KOPT-K1 (cell line): ENCODE data around the gene NACC1.

Experiments
- H3K27ac ChIP-seq: fragments of 200-600 bp; sonication (generic); 2 replicates; pipeline ENCODE4 v1.5.1; 2016; ENCODE audit warnings: antibody characterized with exemption, mild to moderate bottlenecking, low read depth, low read length; ENCODE audit not compliant: poor library complexity, severe bottlenecking
- H3K36me3 ChIP-seq: fragments of 200-600 bp; sonication (generic); 2 replicates; pipeline ENCODE4 v1.5.1; 2017; ENCODE audit warnings: antibody characterized with exemption, mild to moderate bottlenecking, low read length, moderate library complexity; ENCODE audit not compliant: insufficient read depth
- H3K9me3 ChIP-seq: fragments of 200-600 bp; sonication (generic); 2 replicates; pipeline ENCODE4 v1.5.1; 2017; ENCODE audit warnings: antibody characterized with exemption, low read length, mild to moderate bottlenecking; ENCODE audit not compliant: insufficient read depth, poor library complexity, severe bottlenecking

The NACC1 gene

DNA sequence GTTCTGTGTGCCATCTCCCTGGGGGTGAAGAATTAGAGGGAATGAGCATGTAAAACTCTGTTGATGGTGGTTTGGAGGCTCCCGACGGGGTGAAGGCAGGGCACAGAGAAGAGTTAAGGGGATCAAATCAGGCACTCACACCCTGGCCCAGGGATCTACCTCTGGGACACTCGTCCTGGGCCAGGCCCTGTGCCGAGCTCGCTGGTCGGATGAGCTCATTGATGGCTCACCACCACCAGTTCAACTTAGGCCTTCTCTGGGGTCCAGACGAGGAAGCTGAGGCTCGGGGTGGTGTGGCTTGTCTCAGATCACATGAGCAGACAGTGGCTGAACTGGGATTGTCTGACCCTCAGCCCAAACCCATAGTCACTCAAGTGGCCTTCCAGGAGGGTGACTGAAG is 1.6 kb downstream of the NACC1 start:
- no peaks in the 10 kb centered on the region for H3K9me3 ChIP-seq
- H3K36me3 ChIP-seq, result peaks cover 52% of the 10 kb centered on the region
- peak overlapping the region; percentile 91 for H3K27ac ChIP-seq

DNA sequence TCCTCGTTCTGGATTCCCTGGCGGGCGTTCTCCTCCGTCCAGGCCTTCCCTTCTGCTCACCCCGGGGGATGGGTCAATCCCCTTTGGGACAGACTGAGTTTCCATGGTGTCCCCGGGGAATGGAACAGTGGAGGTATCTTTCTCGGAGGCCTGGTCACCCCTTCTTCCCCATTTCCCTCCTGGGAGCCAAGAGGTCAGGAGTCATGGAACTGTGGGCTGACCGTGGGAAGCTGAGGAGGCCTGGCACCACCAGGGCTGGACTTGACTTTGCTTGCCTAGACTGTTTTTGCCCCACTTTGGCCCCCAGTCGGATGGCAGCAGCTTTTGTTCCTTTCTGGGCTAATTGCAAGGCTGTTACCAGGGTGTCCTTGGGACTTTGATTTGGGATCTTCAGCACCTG is 2.0 kb downstream of the NACC1 start:
- Histone ChIP-seq H3K9me3 (no peaks in the 10 kb centered on the region), H3K36me3 (peaks cover 52% of the 10 kb centered on the region), H3K27ac (no peak overlapping the region)

DNA sequence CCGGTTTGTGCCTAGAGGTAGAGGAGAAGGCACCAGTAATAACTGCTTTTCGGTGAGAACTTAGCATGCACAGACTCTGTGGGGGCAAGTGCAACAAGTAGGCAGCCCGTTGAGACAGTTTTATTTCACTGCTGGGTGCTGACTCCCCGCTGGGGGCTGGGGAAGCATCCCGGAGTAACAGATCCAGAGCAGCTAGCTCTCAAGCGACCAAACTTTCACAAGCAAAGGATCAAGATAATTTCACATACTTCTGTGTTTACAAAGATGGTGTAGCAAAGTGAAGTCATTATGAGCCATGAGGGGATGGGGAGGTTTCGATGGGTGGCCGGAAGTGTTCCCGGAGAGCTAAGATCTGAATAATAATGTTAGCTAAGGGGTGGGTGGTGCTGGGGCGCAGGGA is 2.8 kb downstream of the NACC1 start:
- Histone ChIP-seq H3K36me3 (peaks cover 52% of the 10 kb centered on the region), H3K27ac (no peak overlapping the region), H3K9me3 (no peaks in the 10 kb centered on the region)

DNA sequence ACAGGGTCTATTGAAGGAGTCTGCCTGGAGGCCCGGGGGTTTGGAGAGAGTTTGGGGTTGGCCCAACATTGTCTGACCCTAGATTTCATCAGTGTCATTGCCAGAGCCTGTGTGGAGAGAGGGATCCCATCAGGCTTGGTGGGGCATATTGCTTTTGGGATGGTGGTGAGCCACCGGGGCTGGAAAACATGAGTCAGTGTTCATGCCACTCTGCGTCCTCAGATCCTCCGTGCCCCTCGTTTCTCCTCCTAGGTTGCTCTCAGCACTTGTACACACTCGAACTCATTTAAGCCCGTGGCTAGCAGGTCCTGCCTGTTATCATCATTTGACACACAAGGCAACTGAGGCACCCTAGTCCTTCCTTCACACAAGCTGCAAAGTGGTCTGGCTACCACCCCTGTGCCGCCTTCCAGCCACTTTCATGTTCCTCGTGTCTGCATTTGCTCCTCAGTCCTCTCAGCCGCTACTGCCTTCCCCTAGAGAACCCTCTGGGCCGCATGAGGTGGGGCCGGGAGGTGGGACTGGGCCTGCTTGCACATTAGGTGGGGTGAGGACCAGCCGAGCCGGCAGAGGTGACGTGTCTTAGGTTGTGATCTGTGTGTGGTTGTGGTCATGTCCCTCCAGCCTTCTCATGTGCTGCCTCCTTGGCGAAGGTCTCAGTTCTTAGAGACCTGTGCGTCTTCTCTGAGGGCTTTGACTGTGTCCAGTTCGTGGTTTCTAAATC is 3.6 kb downstream of the NACC1 start:
- Histone ChIP-seq H3K27ac (no peak overlapping the region), H3K9me3 (no peaks in the 10 kb centered on the region), H3K36me3 (peaks cover 61% of the 10 kb centered on the region)

DNA sequence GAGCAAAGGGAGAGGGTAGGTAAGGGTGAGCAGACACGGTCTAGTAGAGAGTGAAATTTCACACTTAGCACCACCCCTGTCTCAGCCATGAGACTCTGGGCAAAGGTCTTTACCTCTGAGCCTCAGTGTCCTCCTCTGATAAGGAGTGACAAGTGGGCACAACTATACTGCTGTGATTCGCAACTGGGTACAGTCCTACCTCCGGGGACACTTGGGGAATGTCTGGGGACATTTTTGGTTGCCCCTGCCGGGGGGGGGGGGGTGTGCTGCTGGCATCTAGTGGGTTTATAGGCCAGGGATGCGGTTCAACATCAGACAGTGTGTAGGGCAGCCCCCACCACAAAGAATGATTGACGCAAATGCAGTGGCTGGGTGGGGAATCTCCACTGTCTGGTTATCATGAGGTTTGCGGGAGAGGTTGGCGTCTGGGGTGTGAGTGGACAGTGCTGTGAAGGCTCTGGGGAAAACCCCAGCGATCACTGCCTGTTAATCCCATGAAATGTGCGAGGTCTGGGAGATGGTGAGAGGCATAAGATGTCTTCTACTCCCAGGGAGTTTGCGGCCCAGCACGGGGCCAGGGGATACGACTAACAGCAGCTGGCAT is 4.3 kb downstream of the NACC1 start:
- peaks cover 62% of the 10 kb centered on the region for H3K36me3 ChIP-seq
- H3K27ac ChIP-seq, result no peak overlapping the region
- H3K9me3 ChIP-seq, result no peaks in the 10 kb centered on the region

DNA sequence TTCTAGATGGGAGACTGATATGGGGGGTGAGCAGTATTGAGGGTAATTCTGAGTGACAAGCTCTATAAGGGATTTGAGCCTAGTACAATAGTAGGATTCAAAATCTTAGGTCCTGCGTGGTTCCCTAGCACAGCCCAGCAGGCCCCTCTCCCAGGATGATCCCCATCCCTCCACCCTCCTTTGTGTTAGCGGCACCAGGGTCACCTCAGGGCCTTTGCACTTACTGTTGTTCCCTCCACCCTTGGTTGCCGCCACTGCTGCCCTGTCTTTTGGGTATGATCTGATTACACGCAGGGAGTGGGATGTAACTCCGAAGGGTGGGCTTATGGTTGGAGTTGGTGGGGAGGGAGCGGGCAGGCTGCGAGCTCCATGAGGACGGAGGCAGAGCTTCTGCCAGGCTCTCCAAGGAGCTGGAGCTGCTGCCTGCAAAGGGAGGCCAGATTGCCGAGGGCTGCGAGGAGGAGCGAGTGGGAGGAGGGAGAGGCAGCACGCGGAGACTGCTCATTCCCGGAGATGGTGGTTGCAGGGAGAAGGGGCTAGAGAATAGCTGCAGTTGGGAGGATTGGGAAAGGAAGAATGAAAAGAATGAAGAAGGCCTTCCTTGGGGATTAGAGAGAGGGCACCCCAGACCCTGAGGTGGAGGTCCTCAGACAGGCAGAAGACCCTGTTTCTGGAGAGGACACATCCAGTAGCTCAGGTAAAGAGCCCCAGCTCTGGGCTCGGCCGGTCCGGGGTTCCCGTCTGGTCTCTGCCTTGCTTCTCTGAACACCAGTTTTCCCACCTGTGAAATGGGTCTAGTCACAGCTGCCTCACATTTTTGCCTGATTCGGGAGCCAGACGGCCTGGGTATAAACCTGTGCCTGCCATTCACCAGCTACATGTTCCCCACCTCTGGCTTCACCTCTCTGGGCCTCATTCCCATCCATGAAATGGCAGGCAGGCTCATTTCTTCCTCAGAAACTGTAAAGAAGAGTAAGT is 5.2 kb downstream of the NACC1 start:
- H3K27ac ChIP-seq, result no peak overlapping the region
- no peaks in the 10 kb centered on the region for H3K9me3 ChIP-seq
- H3K36me3 ChIP-seq, result peaks cover 65% of the 10 kb centered on the region

DNA sequence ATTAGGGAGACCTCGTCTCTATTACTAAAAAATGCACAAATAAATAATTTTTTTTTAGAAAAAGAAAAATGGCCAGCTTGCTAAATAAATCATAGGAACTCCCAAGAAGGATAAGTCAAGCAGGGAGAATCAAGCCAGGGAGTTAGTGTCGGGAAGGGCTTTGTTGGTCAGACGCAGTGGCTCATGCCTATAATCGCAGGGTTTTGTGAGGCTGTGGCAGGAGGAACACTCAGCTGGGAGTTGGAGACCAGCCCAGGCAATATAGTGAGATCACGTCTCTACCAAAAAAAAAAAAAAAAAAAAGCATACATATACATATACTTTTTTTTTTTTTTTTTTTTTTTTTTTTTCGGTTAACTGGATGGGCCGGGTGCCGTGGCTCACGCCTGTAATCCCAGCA is 9.0 kb downstream of the NACC1 start:
- Histone ChIP-seq H3K9me3 (no peaks in the 10 kb centered on the region), H3K36me3 (peaks cover 55% of the 10 kb centered on the region), H3K27ac (no peak overlapping the region)

DNA sequence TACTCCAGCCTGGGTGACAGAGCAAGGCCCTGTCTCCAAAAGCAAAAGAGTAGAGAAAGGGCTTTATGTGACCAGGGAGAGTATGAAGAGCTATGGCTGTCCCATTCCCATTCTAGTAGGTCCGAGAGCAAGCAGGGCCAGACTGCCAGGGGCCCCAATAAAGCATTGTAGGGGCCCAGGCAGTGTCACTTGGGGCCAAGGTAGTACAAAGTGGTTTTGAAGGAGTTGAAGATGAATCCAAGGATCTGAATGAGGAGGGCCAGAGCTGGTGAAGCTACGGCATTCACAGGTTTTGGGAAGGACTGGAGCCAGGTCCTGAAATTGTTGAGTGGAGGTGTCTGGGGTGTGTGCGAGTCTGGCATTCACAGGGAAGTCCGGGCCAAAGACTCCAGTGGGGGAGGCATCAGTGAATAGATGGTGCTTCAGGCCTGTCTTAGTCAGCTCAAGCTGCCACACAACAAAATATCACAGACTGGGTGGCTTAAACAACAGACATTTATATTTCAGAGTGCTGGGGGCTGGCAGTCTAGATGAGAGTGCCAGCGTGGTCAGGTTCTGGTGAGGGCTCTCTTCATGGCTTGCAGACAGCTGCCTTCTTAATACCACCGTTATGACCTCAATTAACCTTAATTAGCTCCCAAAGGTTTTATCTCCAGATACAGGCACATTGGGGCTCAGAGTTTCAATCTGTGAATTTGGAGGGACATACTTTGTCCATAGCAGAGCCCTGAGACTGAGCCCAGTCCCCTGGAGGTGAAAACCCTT is 9.9 kb downstream of the NACC1 start:
- no peaks in the 10 kb centered on the region for H3K9me3 ChIP-seq
- no peak overlapping the region for H3K27ac ChIP-seq
- peaks cover 55% of the 10 kb centered on the region for H3K36me3 ChIP-seq

DNA sequence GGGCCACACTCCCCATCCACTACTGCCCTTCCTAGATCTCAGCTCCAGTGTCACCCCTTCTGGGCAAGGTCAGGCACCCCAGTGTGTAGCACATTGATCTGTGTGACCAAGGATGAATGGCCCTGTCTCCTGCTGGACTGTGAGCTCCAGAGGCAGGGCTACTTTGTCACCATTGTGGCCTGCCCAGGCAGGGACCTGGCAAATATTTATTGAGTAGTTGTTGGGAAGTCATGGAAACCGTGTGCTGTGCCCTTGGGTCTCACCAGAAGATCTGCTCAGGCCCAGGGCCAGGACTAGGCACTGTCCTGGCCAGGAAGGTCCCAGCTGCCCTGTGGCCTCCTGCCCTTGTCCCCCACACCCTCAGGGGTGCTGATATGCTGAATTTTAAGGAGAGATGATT is 10.5 kb downstream of the NACC1 start:
- H3K27ac ChIP-seq, result no peak overlapping the region
- H3K36me3 ChIP-seq, result peaks cover 54% of the 10 kb centered on the region
- H3K9me3 ChIP-seq, result no peaks in the 10 kb centered on the region

DNA sequence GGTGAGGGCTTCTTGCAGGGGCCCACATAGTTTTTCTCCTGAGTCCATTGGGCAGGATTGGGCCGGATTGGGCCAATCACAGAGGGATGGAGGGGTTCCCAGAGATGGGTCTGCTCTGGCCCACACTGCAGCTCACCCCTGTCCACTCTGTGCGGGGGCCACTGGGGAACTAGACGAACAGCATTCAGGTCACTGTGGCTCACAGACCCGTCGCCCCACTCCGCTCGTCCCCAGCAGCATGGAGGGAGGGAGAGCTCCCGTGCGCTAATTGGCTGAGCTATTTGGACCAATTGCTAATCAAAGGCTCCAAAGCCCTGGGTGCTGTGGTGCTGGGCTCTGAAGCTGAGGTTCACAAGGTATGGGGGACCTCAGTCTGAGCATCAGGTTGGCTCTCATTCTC is 11.3 kb downstream of the NACC1 start:
- Histone ChIP-seq H3K36me3 (peaks cover 56% of the 10 kb centered on the region), H3K27ac (no peak overlapping the region), H3K9me3 (no peaks in the 10 kb centered on the region)

DNA sequence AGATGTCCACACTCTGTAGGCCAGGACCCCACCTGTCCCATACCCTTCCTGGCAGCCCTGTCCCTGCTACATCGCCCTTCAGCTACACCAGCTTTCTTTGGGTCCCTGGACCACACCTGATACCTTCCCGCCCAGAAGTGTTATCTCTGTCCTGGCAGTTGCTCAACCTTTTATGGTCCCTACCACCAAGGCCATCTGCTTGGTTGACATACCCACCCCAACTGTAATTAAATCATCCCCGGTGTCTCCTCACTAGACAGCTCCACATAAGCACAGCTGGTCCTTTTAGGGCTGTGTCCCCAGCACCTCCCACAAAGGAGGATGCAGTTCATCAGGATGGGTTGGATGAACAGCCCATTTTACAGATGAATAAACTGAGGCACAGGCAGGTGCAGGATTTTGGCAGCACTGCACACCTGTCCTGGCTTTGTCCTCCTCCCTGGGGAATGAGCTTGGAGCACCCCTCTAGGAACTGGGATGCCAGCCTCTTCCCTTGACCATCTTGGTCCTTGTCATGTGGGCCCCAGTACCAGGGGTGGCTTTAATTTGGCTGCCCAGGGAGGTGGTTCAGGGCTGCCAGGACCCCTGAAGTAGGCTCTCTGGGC is 12.9 kb downstream of the NACC1 start:
- Histone ChIP-seq H3K36me3 (peaks cover 61% of the 10 kb centered on the region), H3K27ac (no peak overlapping the region), H3K9me3 (no peaks in the 10 kb centered on the region)

DNA sequence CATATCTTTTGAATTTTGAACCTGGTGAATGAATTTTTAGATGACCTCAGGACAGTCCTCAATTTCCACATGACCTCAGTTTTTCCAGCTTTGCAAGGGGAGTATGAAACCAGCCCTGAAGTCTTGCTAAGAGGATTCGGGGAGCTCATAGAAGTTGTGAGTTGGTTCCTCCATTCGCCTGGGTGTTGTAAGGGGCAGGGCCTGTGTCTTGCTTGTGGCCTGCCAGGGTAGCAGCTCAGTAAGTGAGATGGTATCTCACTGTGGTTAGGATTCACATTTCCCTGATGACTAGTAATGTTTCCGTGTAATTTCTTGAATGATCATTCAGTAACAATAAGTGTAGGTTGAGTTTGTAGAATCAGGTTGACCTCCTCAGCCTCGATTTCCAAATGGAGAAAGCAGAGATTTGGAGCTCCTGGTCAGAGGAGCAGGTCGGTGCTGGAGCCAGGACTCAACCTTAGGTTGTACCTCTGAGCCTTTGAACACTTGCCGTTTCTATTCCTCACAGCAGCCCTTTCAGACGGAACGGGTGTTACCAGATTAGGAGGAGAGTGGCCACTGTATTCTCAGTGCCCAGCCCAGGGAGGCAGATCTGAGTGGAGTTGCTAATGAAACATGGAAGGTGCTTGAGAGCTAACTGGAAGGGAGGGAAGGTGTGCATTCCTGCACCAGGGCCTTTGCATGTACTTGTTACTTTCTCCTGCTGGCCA is 14.6 kb downstream of the NACC1 start:
- Histone ChIP-seq H3K36me3 (peaks cover 69% of the 10 kb centered on the region), H3K27ac (no peak overlapping the region), H3K9me3 (no peaks in the 10 kb centered on the region)

DNA sequence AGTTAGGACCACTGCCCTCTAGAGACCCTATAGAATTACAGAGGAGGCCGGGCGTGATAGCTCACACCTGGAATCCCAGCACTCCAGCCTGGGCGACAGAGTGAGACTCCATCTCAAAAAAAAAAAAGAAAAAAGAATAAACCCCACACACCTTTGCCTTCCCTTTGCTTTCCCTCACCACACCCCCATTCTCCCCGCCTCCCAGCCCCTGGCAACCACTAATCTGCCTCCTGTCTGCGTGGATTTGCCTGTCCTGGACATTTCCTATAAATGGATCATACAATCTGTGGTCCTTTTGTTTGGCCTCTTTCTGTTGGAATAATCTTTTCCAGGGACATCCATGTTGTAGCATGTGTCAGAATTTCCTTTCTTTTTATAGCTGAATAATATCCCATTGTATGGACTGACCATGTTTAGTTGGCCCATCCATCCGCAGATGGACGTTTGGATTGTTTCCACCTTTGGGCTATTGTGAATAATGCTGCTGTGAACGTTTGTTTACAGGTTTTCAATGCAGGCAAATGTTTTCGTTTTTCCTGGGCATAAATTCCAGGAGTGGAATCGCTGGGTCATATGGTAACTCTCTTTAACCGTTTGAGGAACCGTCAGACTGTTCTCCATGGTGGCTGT is 15.3 kb downstream of the NACC1 start:
- peaks cover 73% of the 10 kb centered on the region for H3K36me3 ChIP-seq
- H3K27ac ChIP-seq, result no peak overlapping the region
- no peaks in the 10 kb centered on the region for H3K9me3 ChIP-seq
